ENCODE measurements around the gene ATP23. TPM values are rescaled to one million over a fixed set of nuclear protein-coding genes. Genes with fewer than 3 reads are reported as not detected.

ATP23 gene
- total RNA-seq, 1 donor from 2014 or later: 6.2 TPM

DNA sequence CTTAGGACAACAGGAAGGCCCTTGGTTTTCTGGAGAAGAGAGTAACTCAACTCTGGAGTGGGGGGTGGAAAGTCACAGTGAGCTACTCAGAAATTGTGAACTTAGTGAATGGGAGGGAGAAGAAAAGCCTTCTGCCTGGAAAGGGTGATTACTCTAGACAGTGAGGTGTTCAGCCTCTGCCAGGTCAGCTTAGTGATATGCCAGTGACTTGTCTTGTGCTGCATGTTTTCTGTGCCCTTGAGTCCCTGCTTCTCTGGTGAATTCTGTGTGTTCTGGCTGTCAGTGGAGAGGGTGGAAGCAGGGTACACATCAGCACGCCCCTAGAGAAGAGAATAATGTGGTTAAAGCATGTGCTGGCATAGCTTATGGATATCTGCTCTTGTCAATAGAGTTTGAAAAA, 13.4 kb downstream of the ATP23 start:
- DNase-seq (ENCODE audit: low spot score): no peak
- intact Hi-C loops (cut with DNase I): no loop called here

DNA sequence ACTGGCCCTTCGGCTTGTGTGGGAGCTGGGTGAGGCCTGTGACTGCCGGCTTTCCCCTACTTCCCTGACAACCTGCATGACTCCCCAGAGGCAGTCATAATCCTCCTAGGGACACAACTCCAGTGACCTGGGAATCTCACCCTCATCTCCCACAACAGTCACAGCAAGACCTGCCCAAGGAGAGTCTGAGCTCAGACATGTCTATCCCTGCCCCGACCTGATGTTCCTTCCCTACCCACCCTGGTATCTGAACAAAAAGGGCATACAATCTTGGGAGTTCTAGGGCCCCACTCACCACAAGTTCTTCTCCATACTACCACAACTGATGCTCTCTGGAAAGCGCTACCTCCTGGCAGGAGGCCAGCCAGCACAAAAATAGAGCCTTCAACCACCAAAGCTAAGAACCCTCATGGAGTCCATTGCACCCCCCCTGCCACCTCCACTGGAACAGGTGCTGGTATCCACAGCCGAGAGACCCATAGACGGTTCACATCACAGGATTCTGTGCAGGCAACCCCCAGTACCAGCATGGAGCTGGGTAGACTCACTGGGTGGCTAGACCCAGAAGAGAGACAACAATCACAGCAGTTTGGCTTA, 16.8 kb downstream of the ATP23 start:
- DNase-seq (ENCODE audit: low spot score): no peak
- intact Hi-C loops (cut with DNase I): no loop called here

DNA sequence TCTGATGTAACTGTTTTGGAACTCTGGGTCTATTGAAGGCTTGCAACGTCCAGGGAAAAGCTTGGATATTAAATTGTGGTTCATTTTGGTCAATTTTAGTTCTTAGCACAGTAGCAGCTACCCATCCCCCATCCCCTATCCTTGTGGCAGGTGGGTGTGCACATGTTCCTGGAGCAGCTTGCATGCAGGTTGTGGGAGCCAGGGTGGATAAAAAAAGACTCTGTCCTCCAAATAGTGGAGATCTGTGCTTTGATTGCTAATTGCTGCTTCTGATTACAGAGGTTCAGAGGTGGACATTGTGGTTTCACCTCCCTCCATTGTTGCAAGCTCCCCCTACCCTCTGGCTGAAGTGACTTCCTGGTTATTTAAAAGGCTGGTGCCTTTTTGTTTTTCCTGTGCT, 23.1 kb downstream of the ATP23 start:
- intact Hi-C loops (cut with DNase I): no loop called here

DNA sequence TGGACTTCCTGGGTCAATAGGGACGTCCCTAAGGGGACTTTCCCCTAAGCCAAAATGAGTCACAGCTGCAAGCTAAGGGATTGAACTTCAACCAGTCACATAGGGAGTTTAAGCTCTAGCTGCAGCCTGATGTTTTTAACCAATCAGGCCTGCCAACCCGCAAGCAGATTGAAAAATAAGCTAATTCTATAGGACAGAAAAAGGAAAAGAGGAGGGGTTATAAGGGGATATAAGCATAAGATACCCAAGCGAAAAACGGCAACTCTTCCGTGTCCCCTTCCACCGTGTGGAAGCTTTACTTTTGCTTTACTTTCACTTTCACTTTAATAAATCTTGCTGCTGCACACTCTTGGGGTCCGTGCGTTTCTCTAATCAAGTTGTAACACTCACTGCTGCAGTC, 24.4 kb downstream of the ATP23 start:
- intact Hi-C loops (cut with DNase I): no loop called here
- DNase-seq (ENCODE audit: low spot score): no peak

More for the DNA sequence above, 23.1 kb downstream of the ATP23 start:
- no peak for DNase-seq (ENCODE audit: low spot score)

DNA sequence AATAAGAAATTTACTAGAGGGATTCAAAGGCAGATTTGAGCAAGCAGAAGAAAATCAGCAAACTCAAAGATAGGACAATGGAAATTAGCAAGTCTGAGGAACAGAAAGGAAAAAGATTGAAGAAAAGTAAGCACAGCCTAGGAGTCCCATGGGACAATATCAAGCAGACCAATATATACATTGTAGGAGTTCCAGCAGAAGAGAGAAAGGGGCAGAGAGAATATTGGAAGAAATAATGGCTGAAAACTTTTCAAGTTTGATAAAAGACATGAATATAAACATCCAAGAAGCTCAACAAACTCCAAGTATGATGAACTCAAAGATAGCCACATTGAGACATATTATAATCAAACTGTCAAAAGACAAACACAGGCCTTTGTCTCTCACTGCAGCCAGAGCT, 25.2 kb downstream of the ATP23 start:
- intact Hi-C loops (cut with DNase I): no loop called here
- DNase-seq (ENCODE audit: low spot score): no peak

DNA sequence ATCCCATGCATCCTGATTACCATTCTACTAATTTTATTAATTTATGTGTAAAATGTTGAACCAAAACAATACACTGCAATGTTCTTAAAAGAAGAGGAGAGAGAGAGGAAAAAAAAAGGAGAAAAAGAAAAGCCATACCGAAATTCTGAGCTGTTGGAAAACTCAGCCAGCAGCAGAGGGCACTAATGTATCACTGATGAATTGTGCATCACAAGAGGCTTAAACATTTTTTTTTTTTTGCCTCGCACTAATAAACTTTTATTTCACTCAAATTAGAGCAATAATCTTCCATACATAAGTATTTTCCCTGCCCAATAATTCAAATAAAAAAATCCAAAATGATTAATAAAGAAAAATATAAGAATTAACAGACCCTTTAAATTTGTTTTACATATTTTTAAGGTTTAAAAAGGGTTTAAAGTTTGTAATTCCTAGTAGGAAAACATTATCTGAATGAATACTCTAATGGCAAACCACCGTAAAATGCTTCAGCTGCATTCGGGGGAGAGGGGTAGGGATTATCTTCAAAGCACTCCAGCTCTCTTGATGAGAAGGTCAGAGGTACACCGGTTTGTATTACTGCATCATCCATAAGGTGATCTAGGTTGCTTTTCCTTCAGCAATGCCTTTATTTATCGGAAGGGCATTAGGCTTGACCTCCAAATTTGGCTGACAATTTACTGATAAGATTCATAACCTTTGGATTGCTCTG, 41.9 kb downstream of the ATP23 start:
- no peak for DNase-seq (ENCODE audit: low spot score)
- intact Hi-C loops (cut with DNase I): loop anchor here (10.0 kb wide), 2 partner anchors 361 to 551 kb away; no protein-coding TSS in a partner anchor

DNA sequence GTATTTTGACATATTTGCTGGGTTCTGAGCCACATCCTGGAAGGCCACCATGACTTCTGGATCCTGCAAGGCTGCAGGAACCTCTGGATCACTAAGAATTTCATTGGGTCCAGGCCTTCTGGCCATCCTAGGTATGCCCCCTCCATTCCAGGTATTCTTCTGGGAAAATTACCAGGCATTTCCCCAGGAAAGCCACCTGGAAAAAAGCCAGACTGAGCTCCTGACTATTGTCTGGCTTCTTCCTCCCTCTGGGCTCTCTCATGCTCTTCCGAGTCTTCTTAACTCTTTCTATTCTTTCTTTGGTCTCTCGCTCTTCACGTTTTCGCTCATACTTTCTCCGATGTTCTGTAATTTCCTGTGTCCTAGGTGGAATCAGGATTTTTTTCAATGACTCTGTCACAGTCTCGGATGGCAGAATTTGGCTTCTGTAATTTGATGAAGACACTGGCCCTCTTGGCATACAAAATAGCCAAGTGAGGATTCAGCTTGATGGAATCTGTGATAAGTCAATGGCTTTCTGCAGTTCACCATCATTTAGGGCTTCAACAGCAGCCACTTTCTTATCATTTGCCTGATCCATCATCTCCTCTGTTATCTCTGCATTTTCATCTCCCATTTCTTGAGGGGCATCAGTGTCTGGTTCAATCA, 42.6 kb downstream of the ATP23 start:
- intact Hi-C loops (cut with DNase I): loop anchor here (10.0 kb wide), 2 partner anchors 361 to 551 kb away; no protein-coding TSS in a partner anchor
- no peak for DNase-seq (ENCODE audit: low spot score)

DNA sequence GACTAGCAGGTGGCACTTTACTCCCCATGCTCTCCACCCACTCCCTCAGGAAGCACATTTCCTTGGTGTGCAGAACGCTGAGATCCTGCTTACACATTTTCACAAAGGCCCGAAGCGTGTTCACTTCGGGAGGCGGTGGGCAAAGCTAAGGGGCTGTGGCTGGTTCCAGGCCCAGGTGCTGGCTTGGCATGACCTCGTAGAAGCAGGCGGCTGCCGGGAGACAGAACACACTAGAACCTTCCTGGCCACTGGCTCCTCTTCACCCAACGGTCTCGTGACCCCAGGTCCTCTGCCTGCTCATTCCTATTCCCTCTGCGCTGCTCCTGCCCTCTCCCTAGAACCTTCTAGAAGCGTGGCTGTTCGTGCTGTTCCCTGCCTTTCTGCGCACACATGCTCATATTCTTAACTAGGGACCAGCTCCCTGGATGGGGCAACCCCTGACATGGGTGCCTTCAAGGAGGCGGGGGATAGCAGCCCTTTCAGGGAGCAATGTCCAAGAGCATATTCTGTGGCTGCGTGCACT, 43.3 kb downstream of the ATP23 start:
- intact Hi-C loops (cut with DNase I): loop anchor here (10.0 kb wide), 2 partner anchors 360 to 550 kb away; no protein-coding TSS in a partner anchor

DNA sequence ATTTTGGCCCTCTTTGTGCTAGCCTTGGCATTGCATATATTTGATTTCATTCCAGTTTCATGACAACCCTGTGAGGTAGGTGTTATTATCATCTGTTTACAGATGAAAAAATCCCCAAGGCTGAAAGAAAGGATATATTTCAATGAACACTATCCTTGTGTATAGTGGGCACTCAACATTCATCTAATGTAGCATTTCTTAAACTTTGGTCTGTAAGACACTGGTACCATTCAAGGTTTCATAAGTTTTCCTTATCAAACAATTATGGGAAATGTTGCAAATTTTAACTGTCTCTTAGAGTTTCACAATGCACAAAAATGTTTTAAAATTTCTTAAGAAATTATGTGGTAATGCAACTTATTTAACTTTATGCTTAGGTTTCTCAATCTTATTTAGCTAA, 44.3 kb downstream of the ATP23 start:
- DNase-seq (ENCODE audit: low spot score): no peak
- intact Hi-C loops (cut with DNase I): loop anchor here (10.0 kb wide), 2 partner anchors 359 to 549 kb away; no protein-coding TSS in a partner anchor

More for the DNA sequence above, 43.3 kb downstream of the ATP23 start:
- DNase-seq (ENCODE audit: low spot score): no peak

DNA sequence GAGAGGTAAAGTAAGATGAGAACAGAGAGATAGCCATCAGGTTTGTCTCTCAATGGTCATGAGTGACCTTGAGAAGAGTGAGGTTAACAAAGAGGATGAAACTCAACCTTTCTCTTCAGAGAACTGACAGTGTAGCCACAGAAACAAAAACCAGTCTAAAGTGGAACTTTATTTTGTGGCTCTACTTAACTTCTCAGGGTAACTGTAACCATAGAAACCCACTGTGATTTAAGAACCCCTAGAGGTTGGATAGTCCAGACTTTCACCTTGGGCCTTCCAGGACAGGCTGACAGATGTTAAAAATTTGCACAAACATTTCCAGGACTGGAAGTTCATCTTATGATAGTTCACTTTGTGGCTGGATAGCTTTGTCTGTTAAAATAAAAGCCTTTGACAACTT, 48.5 kb downstream of the ATP23 start:
- no peak for DNase-seq (ENCODE audit: low spot score)
- intact Hi-C loops (cut with DNase I): loop anchor here (10.0 kb wide), 2 partner anchors 355 to 545 kb away; no protein-coding TSS in a partner anchor

DNA sequence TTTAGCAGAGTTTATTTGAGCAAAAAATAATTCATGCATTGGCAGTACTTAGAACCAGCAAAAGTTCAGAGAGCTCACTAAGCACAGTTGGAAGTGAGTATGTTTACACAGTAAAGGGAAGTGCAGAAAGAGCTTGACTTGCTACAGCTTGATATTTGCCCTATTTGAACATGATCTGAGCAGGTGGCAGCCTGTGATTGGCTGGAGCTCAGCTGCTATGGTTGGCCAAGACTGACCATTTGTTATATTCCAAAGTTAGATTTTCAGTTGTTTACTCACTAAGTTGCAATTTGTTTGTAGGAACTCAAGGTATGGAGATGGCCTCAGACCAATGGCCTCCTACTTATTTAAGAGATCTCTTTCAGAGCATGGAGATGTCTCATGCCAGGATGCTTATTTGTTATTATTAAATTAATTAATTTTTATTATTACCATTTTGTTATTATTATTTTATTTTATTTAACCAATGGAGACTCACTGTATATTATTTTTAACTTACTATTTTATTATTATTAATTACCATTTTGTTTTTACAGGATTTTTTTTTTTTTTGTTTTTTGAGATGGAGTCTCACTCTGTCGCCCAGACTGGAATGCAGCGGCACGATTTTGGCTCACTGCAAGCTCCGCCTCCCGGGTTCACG, 49.0 kb downstream of the ATP23 start:
- DNase-seq (ENCODE audit: low spot score): no peak
- intact Hi-C loops (cut with DNase I): no loop called here

DNA sequence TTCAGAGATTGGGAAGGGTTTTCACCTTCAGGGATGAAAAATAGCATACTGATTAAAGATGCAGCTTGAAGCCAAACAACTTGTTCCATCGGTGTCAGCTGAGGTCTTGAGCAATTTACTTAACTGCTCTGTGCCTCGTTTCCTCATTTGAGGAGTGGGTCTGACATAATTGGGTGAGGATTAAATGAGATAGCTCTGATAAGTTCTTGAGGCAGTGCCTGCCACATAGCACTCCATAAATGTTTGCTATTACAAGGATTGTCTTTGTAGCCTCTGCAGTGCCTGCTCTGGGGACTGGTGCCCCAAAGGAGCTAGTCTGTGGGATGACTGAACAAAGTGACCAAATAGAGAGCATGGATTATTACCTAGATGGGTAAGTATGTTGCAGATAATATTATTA, 50.6 kb downstream of the ATP23 start:
- intact Hi-C loops (cut with DNase I): no loop called here

DNA sequence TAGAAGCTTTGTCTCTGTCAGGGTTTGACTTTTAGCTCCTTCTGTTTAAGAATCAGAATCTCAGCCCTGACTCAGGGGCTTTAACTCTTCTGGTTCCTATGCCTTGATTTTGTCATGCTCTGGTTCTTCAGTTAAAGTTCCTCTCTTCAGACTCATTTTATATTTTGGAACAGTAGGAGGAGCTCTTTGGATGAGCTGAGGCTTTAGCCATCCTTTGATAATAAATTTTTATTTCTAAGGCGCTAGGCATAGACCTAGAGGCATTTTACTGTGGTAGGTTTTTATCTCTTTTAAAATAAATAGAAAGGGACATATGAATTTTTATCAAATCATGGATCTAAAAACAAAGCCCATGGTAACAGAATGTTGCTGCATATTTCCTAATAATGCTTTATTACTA, 51.7 kb downstream of the ATP23 start:
- intact Hi-C loops (cut with DNase I): no loop called here
- DNase-seq (ENCODE audit: low spot score): no peak

More for the DNA sequence above, 50.6 kb downstream of the ATP23 start:
- no peak for DNase-seq (ENCODE audit: low spot score)

DNA sequence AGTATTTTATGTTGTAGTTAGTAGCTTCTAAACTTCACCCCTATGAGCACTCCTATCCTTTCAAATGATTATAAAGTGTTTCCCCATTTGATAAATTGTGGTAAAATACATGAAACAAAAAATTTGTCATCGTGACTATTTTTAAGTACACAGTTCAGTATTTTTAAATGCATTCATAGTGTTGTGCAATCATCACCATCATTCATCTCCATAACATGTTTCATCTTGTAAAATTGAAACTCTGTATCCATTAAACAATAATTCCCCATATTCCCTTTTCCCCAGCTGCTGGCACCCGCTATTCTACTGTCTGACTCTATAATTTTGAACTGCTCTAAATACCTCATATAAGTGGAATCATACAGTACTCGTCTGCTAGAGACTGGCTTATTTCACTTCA, 52.5 kb downstream of the ATP23 start:
- no peak for DNase-seq (ENCODE audit: low spot score)
- intact Hi-C loops (cut with DNase I): no loop called here

DNA sequence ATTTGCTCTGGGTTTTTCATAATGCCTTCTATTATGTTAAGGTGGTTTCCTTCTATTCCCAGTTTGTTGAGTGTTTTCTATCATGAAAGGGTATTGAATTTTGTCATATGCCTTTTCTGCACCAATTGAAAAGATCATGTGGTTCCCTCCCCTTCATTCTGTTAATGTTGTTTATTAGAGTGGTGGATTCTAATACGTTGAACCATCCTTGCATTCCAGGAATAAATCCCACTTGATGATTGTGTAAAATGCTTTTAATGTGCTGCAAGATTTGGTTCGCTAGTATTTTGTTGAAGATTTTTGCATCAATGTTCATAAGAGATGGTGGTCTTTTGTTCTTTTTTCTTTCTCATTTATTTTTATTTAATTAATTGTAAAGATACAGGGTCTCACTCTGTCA, 55.2 kb downstream of the ATP23 start:
- intact Hi-C loops (cut with DNase I): no loop called here
- DNase-seq (ENCODE audit: low spot score): no peak

DNA sequence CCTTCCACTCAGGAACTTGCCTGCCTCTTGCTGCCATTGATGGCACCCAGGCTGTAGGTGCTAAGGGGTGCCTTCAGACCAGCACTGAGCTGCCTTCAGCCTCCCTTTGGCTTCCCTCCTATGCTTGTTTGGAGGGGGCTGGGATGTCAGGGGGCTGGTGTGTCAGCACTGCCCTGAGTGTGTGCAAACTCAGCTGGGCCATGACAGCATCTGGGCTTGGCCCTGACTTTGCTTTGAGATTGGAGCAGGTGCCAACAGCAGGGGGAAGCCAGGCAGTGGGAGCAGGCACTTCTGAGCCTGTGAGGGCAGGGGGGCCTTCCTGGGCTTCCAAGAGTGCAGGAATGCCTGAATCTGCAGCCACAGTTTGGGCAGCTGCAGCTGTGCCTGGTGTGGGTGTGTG, 56.9 kb downstream of the ATP23 start:
- intact Hi-C loops (cut with DNase I): no loop called here
- DNase-seq (ENCODE audit: low spot score): no peak

DNA sequence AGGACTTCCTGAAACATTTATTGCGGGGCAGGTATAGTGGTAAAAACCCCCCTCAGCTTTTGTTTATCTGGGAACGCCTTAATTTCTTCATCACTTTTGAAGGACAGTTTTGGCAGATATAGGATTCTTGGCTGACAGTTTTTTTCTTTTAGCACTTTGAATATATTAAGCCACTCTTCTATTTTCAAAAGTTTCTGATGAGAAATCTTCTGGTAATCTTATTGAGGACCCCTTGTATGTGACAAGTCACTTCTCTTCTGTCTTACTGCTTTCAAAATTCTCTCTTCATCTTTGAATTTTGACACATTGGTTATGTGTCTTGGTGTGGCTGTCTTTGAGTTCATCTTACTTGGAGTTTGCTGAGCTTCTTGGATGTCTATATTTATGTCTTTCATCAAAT, 59.1 kb downstream of the ATP23 start:
- intact Hi-C loops (cut with DNase I): no loop called here
- no peak for DNase-seq (ENCODE audit: low spot score)

DNA sequence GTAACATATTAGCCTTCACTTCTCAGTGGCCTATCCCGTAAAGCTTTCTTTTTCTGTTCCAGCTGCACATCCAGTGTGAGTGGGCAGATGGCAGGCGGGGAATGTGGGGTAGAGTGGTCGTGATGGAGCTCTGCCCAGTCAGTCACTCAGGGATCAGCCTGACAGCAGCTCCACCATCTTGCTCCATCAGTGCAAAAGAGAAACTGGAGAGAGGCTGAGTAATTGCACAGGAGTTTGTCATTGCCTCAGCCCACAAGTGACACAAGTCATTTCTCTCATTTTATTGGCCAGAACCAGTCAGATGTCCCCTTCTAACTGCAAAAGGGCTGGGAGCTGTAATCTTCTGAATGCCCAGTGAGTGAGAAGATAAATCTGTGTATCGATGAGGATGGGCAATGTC, 66.5 kb downstream of the ATP23 start:
- intact Hi-C loops (cut with DNase I): no loop called here

DNA sequence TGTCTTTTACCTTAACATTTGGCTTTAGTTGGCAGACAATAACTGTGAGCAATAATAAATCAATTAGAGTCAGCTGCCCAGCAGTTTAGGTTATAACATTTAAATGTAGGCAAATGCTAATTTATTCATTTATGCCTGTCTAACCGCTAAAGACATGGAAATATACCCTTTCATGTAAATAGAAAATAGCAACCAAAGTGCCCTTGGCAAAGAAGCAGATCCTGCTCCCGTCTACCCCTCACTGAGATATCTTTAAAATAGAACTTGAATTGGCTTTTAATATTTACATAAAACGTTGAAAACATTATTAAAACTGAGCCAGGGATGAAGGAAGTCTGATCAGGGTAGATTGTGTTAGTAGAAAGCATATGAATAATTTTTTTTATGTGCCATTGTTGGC, 67.3 kb downstream of the ATP23 start:
- DNase-seq (ENCODE audit: low spot score): no peak
- intact Hi-C loops (cut with DNase I): no loop called here

More for the DNA sequence above, 66.5 kb downstream of the ATP23 start:
- DNase-seq (ENCODE audit: low spot score): no peak

Data from cardiac septum (tissue), 1 donor.